H9 (cell line): ENCODE data around the gene PTGFRN. TPM values are rescaled to one million over a fixed set of nuclear protein-coding genes. Genes with fewer than 3 reads are reported as not detected.

Source experiments
- DNase-seq: peaks from one replicate; pipeline ENCODE4 v3.0.0-alpha.2; 2017
- H2AFZ ChIP-seq: one replicate; pipeline ENCODE4 v1.6.1; 2013; ENCODE audit warnings: mild to moderate bottlenecking, low read length, control low read depth, moderate library complexity
- H2AK5ac ChIP-seq: 2 replicates; pipeline ENCODE4 v1.6.1; 2013; ENCODE audit warnings: low read length, control low read depth, mixed read lengths; ENCODE audit not compliant: insufficient read length
- H2BK120ac ChIP-seq: one replicate; pipeline ENCODE4 v1.6.1; 2013; ENCODE audit warnings: low read depth, mild to moderate bottlenecking, low read length, control low read depth, inconsistent platforms; ENCODE audit not compliant: poor library complexity, severe bottlenecking
- H2BK12ac ChIP-seq: 2 replicates; pipeline ENCODE4 v1.6.1; 2013; ENCODE audit warnings: low read length, control low read depth, mixed read lengths, low read depth; ENCODE audit not compliant: insufficient read length
- H2BK15ac ChIP-seq: 2 replicates; pipeline ENCODE4 v1.6.1; 2013; ENCODE audit warnings: low read depth, low read length, control low read depth
- H2BK20ac ChIP-seq: one replicate; pipeline ENCODE4 v1.6.1; 2013; ENCODE audit warnings: low read depth, mild to moderate bottlenecking, low read length, control low read depth, inconsistent platforms; ENCODE audit not compliant: poor library complexity, severe bottlenecking
- H2BK5ac ChIP-seq: 2 replicates; pipeline ENCODE4 v1.6.1; 2013; ENCODE audit warnings: low read length, control low read depth, mixed read lengths; ENCODE audit not compliant: insufficient read length
- H3K14ac ChIP-seq: 2 replicates; pipeline ENCODE4 v1.6.1; 2013; ENCODE audit warnings: low read length, control low read depth; ENCODE audit not compliant: insufficient read depth
- H3K18ac ChIP-seq: 2 replicates; pipeline ENCODE4 v1.6.1; 2013; ENCODE audit warnings: low read depth, mild to moderate bottlenecking, mixed read lengths, low read length, control low read depth; ENCODE audit not compliant: insufficient read length
- H3K23ac ChIP-seq: 2 replicates; pipeline ENCODE4 v1.6.1; 2013; ENCODE audit warnings: low read length, control low read depth, mixed read lengths, low read depth; ENCODE audit not compliant: insufficient read length
- H3K23me2 ChIP-seq: 2 replicates; pipeline ENCODE4 v1.6.1; 2013; ENCODE audit warnings: low read depth, mild to moderate bottlenecking, mixed read lengths, low read length, control low read depth; ENCODE audit not compliant: insufficient read length, poor library complexity, severe bottlenecking
- H3K27ac ChIP-seq: 2 replicates; pipeline ENCODE4 v1.5.1; 2013; ENCODE audit warnings: low read length, control low read depth, mixed read lengths, low read depth; ENCODE audit not compliant: insufficient read length
- H3K27me3 ChIP-seq: 2 replicates; pipeline ENCODE4 v1.6.1; 2013; ENCODE audit warnings: low read length, control low read depth, inconsistent platforms; ENCODE audit not compliant: insufficient read depth
- H3K4ac ChIP-seq: 2 replicates; pipeline ENCODE4 v1.6.1; 2013; ENCODE audit warnings: low read depth, mild to moderate bottlenecking, control low read depth, inconsistent platforms, low read length, moderate library complexity
- H3K4me1 ChIP-seq: 2 replicates; pipeline ENCODE4 v1.6.1; 2013; ENCODE audit warnings: low read length, control low read depth, inconsistent platforms; ENCODE audit not compliant: insufficient read depth
- H3K4me2 ChIP-seq: 2 replicates; pipeline ENCODE4 v1.6.1; 2013; ENCODE audit warnings: low read length, control low read depth, mixed read lengths; ENCODE audit not compliant: insufficient read length, insufficient read depth
- H3K56ac ChIP-seq: 2 replicates; pipeline ENCODE4 v1.6.1; 2013; ENCODE audit warnings: low read depth, mild to moderate bottlenecking, mixed read lengths, low read length, control low read depth; ENCODE audit not compliant: insufficient read length
- H3K79me1 ChIP-seq: 2 replicates; pipeline ENCODE4 v1.6.1; 2013; ENCODE audit warnings: low read depth, mild to moderate bottlenecking, moderate library complexity, low read length, control low read depth, inconsistent platforms; ENCODE audit not compliant: insufficient read depth, poor library complexity, severe bottlenecking
- H3K79me2 ChIP-seq: 2 replicates; pipeline ENCODE4 v1.6.1; 2013; ENCODE audit warnings: low read length, control low read depth, inconsistent platforms; ENCODE audit not compliant: insufficient read depth
- H3K9ac ChIP-seq: 2 replicates; pipeline ENCODE4 v1.6.1; 2013; ENCODE audit warnings: low read length, control low read depth, mixed read lengths; ENCODE audit not compliant: insufficient read length; ENCODE audit errors: extremely low read depth
- H3K9me3 ChIP-seq: one replicate; pipeline ENCODE4 v1.6.1; 2013; ENCODE audit warnings: low read depth, low read length, inconsistent platforms; ENCODE audit not compliant: control insufficient read depth
- H3T11ph ChIP-seq: one replicate; pipeline ENCODE4 v1.6.1; 2013; ENCODE audit warnings: mild to moderate bottlenecking, low read length, control low read depth, inconsistent platforms
- H4K20me1 ChIP-seq: one replicate; pipeline ENCODE4 v1.6.1; 2013; ENCODE audit not compliant: control insufficient read depth, insufficient read length, insufficient read depth
- H4K5ac ChIP-seq: 2 replicates; pipeline ENCODE4 v1.6.1; 2013; ENCODE audit warnings: low read depth, mild to moderate bottlenecking, mixed read lengths, low read length, control low read depth; ENCODE audit not compliant: insufficient read length
- H4K8ac ChIP-seq: replicated peaks from 2 replicates; pipeline ENCODE4 v1.6.1; 2013; ENCODE audit warnings: low read length, control low read depth, mixed read lengths, low read depth; ENCODE audit not compliant: insufficient read length
- H4K91ac ChIP-seq: 2 replicates; pipeline ENCODE4 v1.6.1; 2013; ENCODE audit warnings: low read depth, mild to moderate bottlenecking, moderate library complexity, mixed read lengths, low read length, control low read depth; ENCODE audit not compliant: insufficient read length
- H3K27ac Mint-ChIP-seq, 3 experiments: 2 replicates in 2 of 3; 3 replicates in 1 of 3; pipeline ENCODE4 v1.8.0; 2020 to 2021; ENCODE audit warnings: mixed read lengths in 3 of 3, mild to moderate bottlenecking in 1 of 3, moderate library complexity in 1 of 3
- H3K27me3 Mint-ChIP-seq: 2 replicates; pipeline ENCODE4 v1.8.0; 2021; ENCODE audit warnings: low read depth, mild to moderate bottlenecking, moderate library complexity, mixed read lengths
- H3K36me3 Mint-ChIP-seq, 3 experiments: 2 replicates in 2 of 3; 3 replicates in 1 of 3; pipeline ENCODE4 v1.8.0; 2020 to 2021; ENCODE audit warnings: low read depth in 3 of 3, mixed read lengths in 3 of 3; ENCODE audit not compliant: insufficient read depth in 1 of 3
- H3K4me1 Mint-ChIP-seq, 2 experiments: 2 replicates each; pipeline ENCODE4 v1.8.0; 2020; ENCODE audit warnings: mixed read lengths in 2 of 2
- H3K4me3 Mint-ChIP-seq, 2 experiments: 2 replicates in 1 of 2; 3 replicates in 1 of 2; pipeline ENCODE4 v1.8.0; 2020 to 2021; ENCODE audit warnings: mild to moderate bottlenecking in 2 of 2, mixed read lengths in 2 of 2, moderate library complexity in 1 of 2
- H3K9me3 Mint-ChIP-seq, 2 experiments: 2 replicates in 1 of 2; 3 replicates in 1 of 2; pipeline ENCODE4 v1.8.0; 2020; ENCODE audit warnings: mild to moderate bottlenecking in 2 of 2, mixed read lengths in 2 of 2, moderate library complexity in 1 of 2
- WGBS: extraction: QIAGEN DNeasy Blood & Tissue Kit; methylation state at CpG from one replicate; pipeline ENCODE4 v1.1.7; 2013; ENCODE audit warnings: missing lambda C conversion rate, low lambda C conversion rate, mixed read lengths; ENCODE audit not compliant: insufficient read length; ENCODE audit errors: extremely low coverage; 5-methylcytosine and 5-hydroxymethylcytosine counted together
- total RNA-seq: library from RNA; stranded (reverse); gene quantifications from 2 replicates; pipeline ENCODE4 v1.2.1, GENCODE V29; 2021
- TF ChIP-seq, protein P1 (sequence below): fragments of 200-600 bp; sonication (generic); conservative IDR thresholded peaks from 3 replicates; pipeline ENCODE4 v1.8.0; 2021; ENCODE audit warnings: antibody characterized with exemption, mild to moderate bottlenecking

The PTGFRN gene
- total RNA-seq, 1 experiment from 2014 or later: 26.3 TPM

DNA sequence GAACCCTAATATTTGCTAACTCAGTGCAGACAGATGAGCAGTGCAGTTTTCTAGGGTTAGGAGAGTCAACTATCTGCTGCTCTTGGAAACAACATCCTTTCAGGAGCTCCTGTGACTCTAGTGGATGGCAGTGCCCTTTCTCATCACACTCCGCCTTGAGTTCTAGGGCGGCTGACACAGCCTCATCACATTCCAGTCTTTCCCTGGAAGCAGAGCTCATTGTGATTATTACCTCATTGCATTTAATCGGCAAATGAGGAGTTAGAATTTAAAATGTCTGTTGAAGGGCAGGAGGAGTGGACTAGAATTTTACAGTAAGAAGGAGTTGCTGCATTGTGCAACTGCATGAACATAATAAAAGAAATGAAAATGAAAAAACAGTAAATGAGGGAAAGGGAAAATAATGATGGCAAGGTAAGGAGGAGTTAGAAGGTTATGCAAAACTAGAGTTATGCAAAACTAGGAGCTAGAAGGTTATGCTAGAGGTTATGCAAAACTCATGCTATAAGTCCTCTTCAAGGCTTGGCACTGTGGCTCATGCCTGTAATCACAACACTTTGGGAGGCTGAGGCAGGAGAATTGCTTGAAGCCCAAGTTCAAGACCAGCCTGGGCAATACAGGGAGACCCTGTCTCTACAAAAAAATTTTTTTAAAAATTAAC lies 6.9 kb upstream of the PTGFRN start:
- Histone ChIP-seq H4K5ac (no peak overlapping the region), H3K79me1 (no peaks in the 10 kb centered on the region), H3T11ph (no peak overlapping the region), H3K27me3 (no peaks in the 10 kb centered on the region), H3K4me1 (no peaks in the 10 kb centered on the region), H3K27ac (no peak overlapping the region), H4K8ac (no peak overlapping the region), H2AK5ac (no peak overlapping the region), H3K9ac (no peak overlapping the region), H3K14ac (no peak overlapping the region), H3K56ac (no peak overlapping the region), H4K20me1 (no peaks in the 10 kb centered on the region), H3K18ac (no peak overlapping the region), H3K4ac (no peak overlapping the region), H2BK20ac (no peak overlapping the region), H3K23me2 (no peaks in the 10 kb centered on the region), H2BK12ac (no peak overlapping the region), H2BK15ac (no peak overlapping the region), H3K9me3 (no peaks in the 10 kb centered on the region), H4K91ac (no peak overlapping the region), H2BK5ac (no peak overlapping the region), H2AFZ (no peak overlapping the region), H3K23ac (no peak overlapping the region), H3K4me2 (no peak overlapping the region), H3K79me2 (no peaks in the 10 kb centered on the region), H2BK120ac (no peak overlapping the region)
- peaks cover 10 to 11% of the 10 kb centered on the region in 2 experiments for H3K4me1 Mint-ChIP-seq
- no peak overlapping the region for H3K27ac Mint-ChIP-seq
- DNase-seq: no peak
- no CpG with 5 or more reads among the region's 3 CpGs for WGBS
- TF ChIP-seq, protein P1, sequence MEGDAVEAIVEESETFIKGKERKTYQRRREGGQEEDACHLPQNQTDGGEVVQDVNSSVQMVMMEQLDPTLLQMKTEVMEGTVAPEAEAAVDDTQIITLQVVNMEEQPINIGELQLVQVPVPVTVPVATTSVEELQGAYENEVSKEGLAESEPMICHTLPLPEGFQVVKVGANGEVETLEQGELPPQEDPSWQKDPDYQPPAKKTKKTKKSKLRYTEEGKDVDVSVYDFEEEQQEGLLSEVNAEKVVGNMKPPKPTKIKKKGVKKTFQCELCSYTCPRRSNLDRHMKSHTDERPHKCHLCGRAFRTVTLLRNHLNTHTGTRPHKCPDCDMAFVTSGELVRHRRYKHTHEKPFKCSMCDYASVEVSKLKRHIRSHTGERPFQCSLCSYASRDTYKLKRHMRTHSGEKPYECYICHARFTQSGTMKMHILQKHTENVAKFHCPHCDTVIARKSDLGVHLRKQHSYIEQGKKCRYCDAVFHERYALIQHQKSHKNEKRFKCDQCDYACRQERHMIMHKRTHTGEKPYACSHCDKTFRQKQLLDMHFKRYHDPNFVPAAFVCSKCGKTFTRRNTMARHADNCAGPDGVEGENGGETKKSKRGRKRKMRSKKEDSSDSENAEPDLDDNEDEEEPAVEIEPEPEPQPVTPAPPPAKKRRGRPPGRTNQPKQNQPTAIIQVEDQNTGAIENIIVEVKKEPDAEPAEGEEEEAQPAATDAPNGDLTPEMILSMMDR: no peak
- H3K4me3 Mint-ChIP-seq: no peak overlapping the region
- peaks cover 3 to 8% of the 10 kb centered on the region in 2 experiments; a peak in 3 of 5 replicates for H3K9me3 Mint-ChIP-seq
- peaks cover 0 to 5% (median 3%) of the 10 kb centered on the region in 3 experiments; a peak in 3 of 7 replicates for H3K36me3 Mint-ChIP-seq
- no peaks in the 10 kb centered on the region; the same call in 1 of the 2 replicates for H3K27me3 Mint-ChIP-seq
